Calu3 (cell line): ENCODE results near the gene TRIO. TPM values are rescaled to one million over a fixed set of nuclear protein-coding genes. Genes with fewer than 3 reads are reported as not detected.

Experiments
- BruUV-seq: library from RNA; stranded (reverse); fragments of 400-500 nt; replicated peaks from 2 replicates; lab custom pipeline; 2021; lab: Mats Ljungman, UMichigan
- CTCF ChIA-PET: fragments of 300-600 bp; sonication (Branson Sonifier 250); formaldehyde crosslinking; loops from one replicate; lab custom pipeline; 2022; ENCODE audit warnings: antibody characterized with exemption; lab: Charles Lee
- DNase-seq: peaks from one replicate; pipeline ENCODE4 v3.0.0; 2022
- H3K27ac Mint-ChIP-seq: one replicate; pipeline ENCODE4 v1.8.0; 2022; ENCODE audit warnings: mixed read lengths; ENCODE audit not compliant: unreplicated experiment
- H3K27me3 Mint-ChIP-seq: one replicate; pipeline ENCODE4 v1.8.0; 2022; ENCODE audit warnings: mixed read lengths; ENCODE audit not compliant: unreplicated experiment
- H3K36me3 Mint-ChIP-seq: one replicate; pipeline ENCODE4 v1.8.0; 2022; ENCODE audit warnings: mild to moderate bottlenecking, moderate library complexity, mixed read lengths; ENCODE audit not compliant: insufficient read depth, unreplicated experiment
- H3K4me1 Mint-ChIP-seq: one replicate; pipeline ENCODE4 v1.8.0; 2022; ENCODE audit warnings: mild to moderate bottlenecking, low read depth, mixed read lengths; ENCODE audit not compliant: unreplicated experiment
- H3K4me3 Mint-ChIP-seq: one replicate; pipeline ENCODE4 v1.8.0; 2022; ENCODE audit warnings: mild to moderate bottlenecking, low read depth, moderate library complexity, mixed read lengths; ENCODE audit not compliant: unreplicated experiment
- H3K9me3 Mint-ChIP-seq: one replicate; pipeline ENCODE4 v1.8.0; 2022; ENCODE audit warnings: low read depth, mixed read lengths; ENCODE audit not compliant: unreplicated experiment
- CTCF ChIP-seq: fragments of 200-600 bp; IDR thresholded peaks from one replicate; pipeline ENCODE4 v1.8.0; 2022; ENCODE audit warnings: antibody characterized with exemption; ENCODE audit not compliant: unreplicated experiment
- intact Hi-C: fragments of 100-400 bp; cut with micrococcal nuclease; formaldehyde crosslinking; loops from one replicate; pipeline ENCODE4 v1.10.0; 2022; ENCODE audit not compliant: unreplicated experiment
- total RNA-seq: library from RNA; stranded (reverse); gene quantifications from 2 replicates; pipeline ENCODE4 v1.2.3, GENCODE V29; 2022

The TRIO gene
- total RNA-seq, 1 experiment from 2014 or later, result 183 TPM

GRCh38 chr5:14305045-14305444 is 161.9 kb downstream of the TRIO start:
- TF ChIP-seq CTCF, result no peak
- no TSS peak for BruUV-seq
- Mint-ChIP-seq H3K9me3 (peaks cover 4% of the 10 kb centered on the region), H3K4me1 (peaks cover 24% of the 10 kb centered on the region), H3K36me3 (peaks cover 26% of the 10 kb centered on the region), H3K27me3 (no peaks in the 10 kb centered on the region), H3K27ac (no peak overlapping the region), H3K4me3 (no peak overlapping the region)
- intact Hi-C loops, result no loop called here
- DNase-seq, result peak; percentile 44
- CTCF ChIA-PET, result no interaction called here

GRCh38 chr5:14306329-14306815 is 163.2 kb downstream of the TRIO start:
- Mint-ChIP-seq H3K27ac (no peak overlapping the region), H3K4me3 (no peak overlapping the region), H3K9me3 (peaks cover 4% of the 10 kb centered on the region), H3K36me3 (peaks cover 26% of the 10 kb centered on the region), H3K27me3 (no peaks in the 10 kb centered on the region), H3K4me1 (peaks cover 17% of the 10 kb centered on the region)
- intact Hi-C loops, result no loop called here
- DNase-seq, result no peak
- BruUV-seq, result no TSS peak
- CTCF ChIA-PET, result no interaction called here
- TF ChIP-seq CTCF, result no peak

- Mint-ChIP-seq H3K27ac (no peak overlapping the region), H3K9me3 (peaks cover 4% of the 10 kb centered on the region), H3K4me3 (no peak overlapping the region), H3K27me3 (no peaks in the 10 kb centered on the region), H3K4me1 (peaks cover 9% of the 10 kb centered on the region), H3K36me3 (peaks cover 17% of the 10 kb centered on the region)
- no peak for TF ChIP-seq CTCF
- CTCF ChIA-PET, result no interaction called here
- intact Hi-C loops, result no loop called here
- BruUV-seq, result no TSS peak
- no peak for DNase-seq
Measured at GRCh38 chr5:14308384-14309154, 165.4 kb downstream of the TRIO start.

- no peak overlapping the region for H3K27ac Mint-ChIP-seq
- no peak for TF ChIP-seq CTCF
- peaks cover 4% of the 10 kb centered on the region for H3K9me3 Mint-ChIP-seq
- CTCF ChIA-PET, result no interaction called here
- no peak for DNase-seq
- H3K36me3 Mint-ChIP-seq, result peaks cover 17% of the 10 kb centered on the region
- H3K4me1 Mint-ChIP-seq, result peaks cover 9% of the 10 kb centered on the region
- intact Hi-C loops, result no loop called here
- no TSS peak for BruUV-seq
- no peaks in the 10 kb centered on the region for H3K27me3 Mint-ChIP-seq
- no peak overlapping the region for H3K4me3 Mint-ChIP-seq
Measured at GRCh38 chr5:14309199-14309598, 166.1 kb downstream of the TRIO start.
